Measurements from ENCODE around the gene QRSL1. TPM values are rescaled to one million over a fixed set of nuclear protein-coding genes. Genes with fewer than 3 reads are reported as not detected.
A peak's percentile ranks its signal among the peaks of the same experiment; 100 is the strongest.

QRSL1 gene
- total RNA-seq, 2 experiments from 2014 or later: 63.9 to 71.8 TPM

DNA sequence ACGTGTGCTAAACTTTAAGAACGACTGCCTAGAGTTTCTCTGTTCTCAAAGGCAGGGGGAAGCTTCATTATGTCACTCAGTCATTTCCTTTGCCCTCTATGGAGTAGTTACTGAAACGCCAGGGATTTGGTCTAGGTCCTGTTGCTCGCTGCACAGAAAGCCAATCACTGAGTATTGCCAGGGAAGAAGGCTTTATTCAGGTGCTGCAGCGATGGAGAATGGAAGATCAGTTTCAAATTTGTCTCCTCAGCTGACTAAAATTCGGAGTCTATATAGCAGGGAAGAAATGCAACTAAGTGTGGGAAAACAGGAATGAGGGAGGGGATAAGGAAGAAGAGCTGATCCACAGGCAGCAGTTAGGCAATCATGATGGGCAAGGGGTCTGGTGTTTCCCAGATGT, 75.8 kb downstream of the QRSL1 start:
- H3K4me3 ChIP-seq (ENCODE audit: low read depth, low read length, poor library complexity, severe bottlenecking): peak overlapping the region; percentile 2
- H3K4me2 ChIP-seq (ENCODE audit: low read length): no peak overlapping the region
- H3K4me1 ChIP-seq (ENCODE audit: insufficient read depth, low read length, poor library complexity, severe bottlenecking): peaks cover 50% of the 10 kb centered on the region
- ChIA-PET CTCF (ENCODE audit: unreplicated experiment) (no interaction called here), POLR2A (interaction anchor here (0.6 to 5.5 kb wide), 5 partner anchors 10 to 1155 kb away, joined by 3 to 64 read pairs (median 4); no protein-coding TSS in a partner anchor)
- no peaks in the 10 kb centered on the region for H3K9me2 ChIP-seq (ENCODE audit: insufficient read depth, low read length)
- intact Hi-C loops (cut with micrococcal nuclease; ENCODE audit: unreplicated experiment): no loop called here
- H3K27ac ChIP-seq (ENCODE audit: low read depth, low read length, poor library complexity, severe bottlenecking): peak overlapping the region; percentile 99
- TF ChIP-seq EZH2phosphoT487 (IDR thresholded peaks at IDR 0.05; ENCODE audit: borderline replicate concordance, low read depth, low read length): no peak
- TF ChIP-seq, protein P1, sequence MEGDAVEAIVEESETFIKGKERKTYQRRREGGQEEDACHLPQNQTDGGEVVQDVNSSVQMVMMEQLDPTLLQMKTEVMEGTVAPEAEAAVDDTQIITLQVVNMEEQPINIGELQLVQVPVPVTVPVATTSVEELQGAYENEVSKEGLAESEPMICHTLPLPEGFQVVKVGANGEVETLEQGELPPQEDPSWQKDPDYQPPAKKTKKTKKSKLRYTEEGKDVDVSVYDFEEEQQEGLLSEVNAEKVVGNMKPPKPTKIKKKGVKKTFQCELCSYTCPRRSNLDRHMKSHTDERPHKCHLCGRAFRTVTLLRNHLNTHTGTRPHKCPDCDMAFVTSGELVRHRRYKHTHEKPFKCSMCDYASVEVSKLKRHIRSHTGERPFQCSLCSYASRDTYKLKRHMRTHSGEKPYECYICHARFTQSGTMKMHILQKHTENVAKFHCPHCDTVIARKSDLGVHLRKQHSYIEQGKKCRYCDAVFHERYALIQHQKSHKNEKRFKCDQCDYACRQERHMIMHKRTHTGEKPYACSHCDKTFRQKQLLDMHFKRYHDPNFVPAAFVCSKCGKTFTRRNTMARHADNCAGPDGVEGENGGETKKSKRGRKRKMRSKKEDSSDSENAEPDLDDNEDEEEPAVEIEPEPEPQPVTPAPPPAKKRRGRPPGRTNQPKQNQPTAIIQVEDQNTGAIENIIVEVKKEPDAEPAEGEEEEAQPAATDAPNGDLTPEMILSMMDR (conservative IDR thresholded peaks at IDR 0.05; ENCODE audit: low read length): no peak
- peaks cover 3% of the 10 kb centered on the region; the same call in 1 of the 2 replicates for H3K79me2 ChIP-seq (ENCODE audit: insufficient read depth, low read depth, low read length)
- no peak for DNase-seq (ENCODE audit: low spot score)
- H2AFZ ChIP-seq (ENCODE audit: low read length): no peak overlapping the region
- BruUV-seq (replicated peaks): no TSS peak
- peaks cover 21% of the 10 kb centered on the region for H3K36me3 ChIP-seq (ENCODE audit: insufficient read depth, low read length)
- H3K9me3 ChIP-seq (ENCODE audit: low read length): peaks cover 23% of the 10 kb centered on the region
- H4K20me1 ChIP-seq (ENCODE audit: insufficient read depth, low read length): no peaks in the 10 kb centered on the region

DNA sequence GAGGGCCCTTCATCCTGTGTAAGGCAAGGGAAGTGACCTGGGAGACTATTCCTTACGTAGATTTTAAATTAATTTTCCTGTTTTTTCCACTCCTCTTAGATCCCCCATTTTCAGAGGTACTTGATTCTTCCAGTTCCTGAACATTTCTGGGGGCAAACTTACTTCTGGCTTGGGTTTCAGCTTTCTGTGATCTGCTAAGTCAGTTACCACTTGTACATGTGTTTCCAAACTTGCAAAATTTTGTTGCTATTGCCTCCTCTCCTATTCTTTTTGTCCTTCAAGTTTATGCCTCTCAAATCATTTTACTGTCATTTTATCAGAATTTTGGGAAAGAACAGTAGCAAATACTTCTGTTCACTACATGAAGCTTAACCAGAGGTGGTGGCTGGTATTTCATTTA, 81.2 kb downstream of the QRSL1 start:
- POLR2A ChIA-PET: interaction anchor here (0.7 to 1.6 kb wide), 4 partner anchors 8 to 405 kb away, joined by 3 to 4 read pairs (median 3); no protein-coding TSS in a partner anchor
- intact Hi-C loops (cut with micrococcal nuclease; ENCODE audit: unreplicated experiment): no loop called here
- Histone ChIP-seq H3K4me1 (ENCODE audit: insufficient read depth, low read length, poor library complexity, severe bottlenecking) (peaks cover 53% of the 10 kb centered on the region), H3K4me2 (ENCODE audit: low read length) (peak overlapping the region; percentile 17; the same call in 1 of the 2 replicates), H3K9me2 (ENCODE audit: insufficient read depth, low read length) (no peaks in the 10 kb centered on the region), H3K79me2 (ENCODE audit: insufficient read depth, low read depth, low read length) (no peaks in the 10 kb centered on the region), H3K27ac (ENCODE audit: low read depth, low read length, poor library complexity, severe bottlenecking) (no peak overlapping the region), H3K9me3 (ENCODE audit: low read length) (peaks cover 8% of the 10 kb centered on the region), H4K20me1 (ENCODE audit: insufficient read depth, low read length) (no peaks in the 10 kb centered on the region), H3K4me3 (ENCODE audit: low read depth, low read length, poor library complexity, severe bottlenecking) (no peak overlapping the region), H2AFZ (ENCODE audit: low read length) (peak overlapping the region; percentile 65), H3K36me3 (ENCODE audit: insufficient read depth, low read length) (peaks cover 8% of the 10 kb centered on the region)
- TF ChIP-seq, protein P1 (conservative IDR thresholded peaks at IDR 0.05; ENCODE audit: low read length): no peak
- TF ChIP-seq EZH2phosphoT487 (IDR thresholded peaks at IDR 0.05; ENCODE audit: borderline replicate concordance, low read depth, low read length): no peak
- CTCF ChIA-PET (ENCODE audit: unreplicated experiment): no interaction called here
- DNase-seq (ENCODE audit: low spot score): no peak
- no TSS peak for BruUV-seq (replicated peaks)

DNA sequence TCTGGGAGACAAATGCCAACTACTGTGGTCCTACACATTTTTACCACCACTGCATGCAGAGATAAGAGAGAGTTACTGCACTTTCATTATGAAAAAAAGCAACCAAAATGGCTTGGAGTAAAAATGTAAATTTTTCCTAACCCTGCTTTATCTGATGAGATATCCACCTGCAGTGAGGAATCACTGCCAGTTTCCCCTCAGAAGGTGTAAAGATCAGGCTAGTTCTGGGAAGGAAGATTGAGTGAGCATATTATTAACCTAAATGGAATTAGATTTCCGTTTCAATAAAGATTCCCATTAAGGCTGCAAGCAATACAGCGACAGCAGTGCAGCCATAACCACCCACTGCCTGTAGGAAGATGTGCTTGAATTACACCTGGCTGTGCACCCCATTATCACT, 84.9 kb downstream of the QRSL1 start:
- DNase-seq (ENCODE audit: low spot score): no peak
- Histone ChIP-seq H3K9me3 (ENCODE audit: low read length) (no peaks in the 10 kb centered on the region), H3K9me2 (ENCODE audit: insufficient read depth, low read length) (no peaks in the 10 kb centered on the region), H3K79me2 (ENCODE audit: insufficient read depth, low read depth, low read length) (no peaks in the 10 kb centered on the region), H2AFZ (ENCODE audit: low read length) (peak overlapping the region; percentile 84; the same call in 1 of the 2 replicates), H3K27ac (ENCODE audit: low read depth, low read length, poor library complexity, severe bottlenecking) (peak overlapping the region; percentile 93), H3K4me3 (ENCODE audit: low read depth, low read length, poor library complexity, severe bottlenecking) (no peak overlapping the region), H3K4me2 (ENCODE audit: low read length) (peak overlapping the region; percentile 83), H4K20me1 (ENCODE audit: insufficient read depth, low read length) (no peaks in the 10 kb centered on the region), H3K4me1 (ENCODE audit: insufficient read depth, low read length, poor library complexity, severe bottlenecking) (peaks cover 85% of the 10 kb centered on the region), H3K36me3 (ENCODE audit: insufficient read depth, low read length) (no peaks in the 10 kb centered on the region)
- intact Hi-C loops (cut with micrococcal nuclease; ENCODE audit: unreplicated experiment): no loop called here
- TF ChIP-seq, protein P1 (conservative IDR thresholded peaks at IDR 0.05; ENCODE audit: low read length): no peak
- no peak for TF ChIP-seq EZH2phosphoT487 (IDR thresholded peaks at IDR 0.05; ENCODE audit: borderline replicate concordance, low read depth, low read length)
- ChIA-PET POLR2A (interaction anchor here (0.6 to 5.6 kb wide), 14 partner anchors 11 to 1110 kb away, joined by 3 to 64 read pairs (median 4); partner anchors contain the start of genes CD24 and SCML4), CTCF (ENCODE audit: unreplicated experiment) (interaction anchor here (0.6 to 1.5 kb wide), 2 partner anchors 12 to 107 kb away, joined by 4 to 6 read pairs; no protein-coding TSS in a partner anchor)
- BruUV-seq (replicated peaks): no TSS peak

Data from OCI-LY7 (cell line).